NCI-H2196 treated with DMSO at 0.1 percent for 48 hours (cell line): Measurements from ENCODE around the gene DMRT1.
"Not testable (repeated sequence)": the region's sequence is repeated elsewhere in the genome, so short reads cannot be mapped to it uniquely, and the experiment has no call there.

Experiments
- DNase-seq: peaks from one replicate; lab custom pipeline; 2025; ENCODE audit not compliant: unreplicated experiment; lab: John Stamatoyannopoulos, UW

DMRT1 gene

GRCh38 chr9:995781-996180 lies 154.3 kb downstream of the DMRT1 start:
- peak; percentile 32 for DNase-seq

DNA sequence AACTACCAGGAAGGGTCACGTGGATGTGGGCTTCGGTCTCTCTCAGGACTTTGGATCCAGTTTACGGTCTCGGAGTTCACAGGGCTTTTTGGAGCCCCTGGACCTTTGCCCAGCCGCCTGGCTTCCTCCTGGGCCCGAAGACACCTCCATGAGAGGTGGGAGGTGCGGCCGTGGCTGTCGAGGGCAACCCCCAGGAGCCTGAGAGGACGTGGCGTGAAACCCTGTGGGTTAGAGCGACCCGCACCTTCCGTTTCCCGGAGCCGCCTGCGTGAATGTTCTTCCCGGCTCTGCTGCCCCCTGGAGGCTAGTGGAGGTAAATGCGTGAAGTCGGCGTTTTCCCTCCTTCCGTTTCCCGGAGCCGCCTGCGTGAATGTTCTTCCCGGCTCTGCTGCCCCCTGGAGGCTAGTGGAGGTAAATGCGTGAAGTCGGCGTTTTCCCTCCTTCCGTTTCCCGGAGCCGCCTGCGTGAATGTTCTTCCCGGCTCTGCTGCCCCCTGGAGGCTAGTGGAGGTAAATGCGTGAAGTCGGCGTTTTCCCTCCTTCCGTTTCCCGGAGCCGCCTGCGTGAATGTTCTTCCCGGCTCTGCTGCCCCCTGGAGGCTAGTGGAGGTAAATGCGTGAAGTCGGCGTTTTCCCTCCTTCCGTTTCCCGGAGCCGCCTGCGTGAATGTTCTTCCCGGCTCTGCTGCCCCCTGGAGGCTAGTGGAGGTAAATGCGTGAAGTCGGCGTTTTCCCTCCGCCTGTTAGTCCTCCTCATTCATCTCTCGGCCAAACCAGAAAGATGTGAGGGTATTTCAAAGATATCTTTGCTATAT lies 157.0 kb downstream of the DMRT1 start:
- DNase-seq, result not testable (repeated sequence)

GRCh38 chr9:1001838-1002237 lies 160.3 kb downstream of the DMRT1 start:
- no peak for DNase-seq

DNA sequence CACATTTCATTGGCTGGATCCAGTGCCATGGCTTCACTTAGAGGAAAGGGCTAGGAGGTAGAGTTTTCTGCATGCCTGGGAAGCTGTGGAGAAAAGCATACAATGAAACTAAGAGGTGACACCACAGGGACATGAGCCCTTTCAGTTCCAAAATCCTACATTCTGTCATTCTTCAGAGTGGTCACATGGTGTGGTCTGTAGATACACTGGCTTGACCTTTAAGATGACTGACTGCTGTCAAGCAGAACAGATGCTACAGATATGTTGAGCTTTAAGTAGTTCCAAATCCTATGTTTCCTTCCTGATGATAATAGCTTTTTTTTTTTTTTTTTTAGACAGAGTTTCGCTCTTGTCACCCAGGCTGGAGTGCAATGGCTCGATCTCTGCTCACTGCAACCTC lies 161.2 kb downstream of the DMRT1 start:
- no peak for DNase-seq

DNA sequence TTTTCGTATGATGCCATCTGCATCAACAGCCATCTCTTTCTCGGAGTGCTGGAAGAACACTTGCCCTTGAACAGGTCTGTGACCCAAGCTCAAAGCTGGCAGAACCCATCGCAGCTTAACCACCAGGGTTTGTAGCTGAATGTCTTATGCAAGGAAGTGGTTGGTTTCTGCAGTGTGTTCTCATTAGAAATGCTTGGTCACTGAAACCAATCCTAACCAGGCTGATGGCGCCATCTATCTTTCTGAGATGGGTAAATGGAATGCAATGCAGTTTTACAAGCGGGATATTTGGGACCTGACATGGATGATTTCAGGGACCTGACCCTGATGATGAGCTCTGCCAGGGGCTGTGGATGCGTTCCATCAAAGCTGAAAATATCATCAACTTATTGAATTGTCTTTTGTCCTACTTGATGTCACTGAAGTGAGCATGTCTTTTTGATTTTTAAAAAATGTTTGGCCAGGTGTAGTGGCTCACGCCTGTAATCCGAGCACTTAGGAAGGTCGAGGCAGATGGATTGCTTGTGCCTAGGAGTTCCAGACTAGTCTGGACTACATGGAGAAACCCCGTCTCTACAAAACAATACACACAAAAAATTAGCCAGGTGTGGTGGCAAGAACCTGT lies 163.7 kb downstream of the DMRT1 start:
- DNase-seq, result peak; percentile 77

DNA sequence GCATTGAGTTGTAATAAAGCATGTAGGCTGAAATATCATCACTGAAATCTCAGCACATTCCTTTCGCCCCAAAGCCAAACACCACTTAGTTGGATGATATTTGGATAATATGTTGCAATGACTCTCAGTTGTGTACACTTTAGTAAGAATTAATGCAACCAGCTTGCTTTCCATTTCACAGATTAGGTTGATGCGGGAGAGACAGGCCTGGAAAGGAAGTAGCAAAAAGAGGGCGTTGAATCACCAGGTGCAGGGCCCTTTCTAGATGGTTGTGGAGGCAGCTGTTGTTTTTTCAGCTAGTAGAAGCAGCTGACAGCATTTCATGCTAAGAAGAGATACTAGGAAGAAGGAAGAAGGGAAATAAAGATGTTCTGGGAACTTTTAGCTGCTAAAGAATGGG lies 165.8 kb downstream of the DMRT1 start:
- no peak for DNase-seq

GRCh38 chr9:1008216-1008615 lies 166.7 kb downstream of the DMRT1 start:
- DNase-seq, result no peak

DNA sequence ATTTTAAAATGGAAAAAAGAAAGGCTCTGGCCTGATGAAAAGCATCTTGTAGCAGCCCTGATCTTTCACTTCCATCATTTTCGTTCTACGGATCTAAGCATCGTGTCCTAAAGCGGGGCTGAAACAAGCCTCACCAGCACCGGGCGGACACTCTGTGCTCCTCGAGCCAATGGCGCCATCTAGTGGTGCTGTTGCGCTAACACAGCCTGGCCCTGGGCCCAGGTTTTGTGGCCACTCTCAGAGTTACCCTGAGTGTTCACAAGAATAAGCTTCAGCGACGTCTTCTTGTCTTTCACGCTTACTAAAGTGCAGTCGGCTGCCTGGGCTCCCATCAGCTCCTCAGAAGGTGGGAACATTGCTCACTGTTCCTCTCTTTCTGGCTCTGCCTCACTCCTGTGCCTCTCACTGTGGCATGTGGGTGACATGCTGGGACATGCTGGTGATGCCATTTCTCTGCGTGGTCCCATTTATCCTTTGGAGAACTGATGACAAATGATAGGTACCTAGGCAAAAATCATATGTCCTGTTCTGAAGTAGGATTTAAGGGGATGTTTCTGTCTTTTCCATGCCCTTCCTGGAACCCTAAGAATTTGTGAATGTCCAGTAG lies 167.7 kb downstream of the DMRT1 start:
- peak; percentile 95 for DNase-seq

DNA sequence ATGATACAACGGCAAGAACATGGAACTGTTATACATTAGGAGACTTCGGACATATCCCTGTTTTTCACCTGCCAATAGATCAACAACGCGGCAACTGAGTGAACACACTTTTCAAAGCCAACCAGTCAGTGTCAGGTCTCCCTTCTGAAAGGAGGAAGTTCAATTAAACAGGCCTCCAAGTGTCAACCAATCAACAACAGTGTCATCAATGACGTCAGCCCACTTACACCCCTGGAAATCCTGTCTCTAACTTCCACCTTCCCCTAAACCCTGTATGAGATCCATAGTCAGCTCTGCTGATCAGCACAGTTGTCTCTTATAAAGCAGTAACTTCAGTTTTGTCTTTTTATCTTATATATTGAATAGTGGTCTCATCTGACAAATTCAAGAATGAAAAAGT lies 171.5 kb downstream of the DMRT1 start:
- no peak for DNase-seq

DNA sequence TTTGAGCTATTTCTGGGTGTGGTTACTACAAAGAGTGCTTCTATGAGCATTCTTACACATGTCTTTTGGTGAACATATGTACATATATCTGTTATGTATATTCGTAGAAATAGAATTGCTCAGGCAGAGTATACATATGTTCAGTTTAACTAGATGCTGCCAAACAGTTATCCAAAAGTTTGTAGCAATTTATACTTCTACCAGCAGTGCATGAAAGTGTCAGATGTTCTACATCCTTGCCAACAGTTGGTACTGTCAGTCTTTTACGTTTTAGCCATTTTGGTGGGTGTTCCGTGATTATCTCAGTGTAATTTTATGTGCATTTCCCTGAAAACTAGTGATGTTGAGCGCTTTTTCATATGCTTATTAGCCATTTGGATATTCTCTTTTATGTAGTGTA lies 172.7 kb downstream of the DMRT1 start:
- no peak for DNase-seq

- no peak for DNase-seq
Measured at GRCh38 chr9:1014640-1015039, 173.1 kb downstream of the DMRT1 start.

DNA sequence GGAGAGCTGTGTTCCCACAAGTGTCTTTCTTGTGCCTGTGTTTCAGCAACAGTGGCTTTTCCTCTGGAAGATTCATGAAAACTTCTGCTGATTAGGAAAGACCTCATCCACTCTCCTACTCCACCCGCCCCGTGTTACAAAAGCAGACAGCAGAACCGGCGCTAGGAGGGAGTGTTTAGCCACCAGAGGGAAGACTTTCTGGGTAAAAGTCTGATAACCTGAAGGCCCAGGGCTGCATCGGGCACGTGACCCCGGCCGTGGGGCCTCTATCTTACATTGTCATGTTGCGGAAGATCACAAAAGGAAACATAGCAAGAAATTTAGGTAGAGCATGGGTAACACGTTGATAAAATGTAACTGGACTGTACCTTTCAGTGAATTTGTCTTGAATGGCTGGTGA lies 176.6 kb downstream of the DMRT1 start:
- no peak for DNase-seq
